B cell (primary cell): Measurements from ENCODE around the gene OR6M1. TPM values are rescaled to one million over a fixed set of nuclear protein-coding genes. Genes with fewer than 3 reads are reported as not detected.

Source experiments
- ATAC-seq: fragments of 200-7000 bp; cut with Tn5 transposase; one replicate; pipeline ENCODE4 v1.10.0; 2021; ENCODE audit warnings: low read depth, mild to moderate bottlenecking, moderate number of reproducible peaks, moderate library complexity
- CTCF ChIA-PET: fragments of 350-600 bp; sonication (Branson Sonifier 250); formaldehyde crosslinking; loops from one replicate; lab custom pipeline; 2021; ENCODE audit warnings: antibody characterized with exemption, inconsistent platforms; lab: Charles Lee
- POLR2A ChIA-PET: fragments of 350-600 bp; sonication (Branson Sonifier 250); formaldehyde crosslinking; loops from one replicate; lab custom pipeline; 2021; ENCODE audit warnings: antibody characterized with exemption; lab: Charles Lee
- DNase-seq: peaks from one replicate; pipeline ENCODE4 v3.0.0; 2013
- H2AFZ ChIP-seq: 2 replicates; pipeline ENCODE4 v1.6.1; 2012; ENCODE audit warnings: mild to moderate bottlenecking, low read depth, low read length; ENCODE audit not compliant: insufficient read depth, poor library complexity, severe bottlenecking
- H3K27ac ChIP-seq, 2 donors: 1 replicate in 1 of 2; 2 replicates in 1 of 2; pipeline ENCODE4 v1.5.1; 2012 to 2013; ENCODE audit warnings: low read length in 2 of 2, mild to moderate bottlenecking in 2 of 2, moderate library complexity in 1 of 2
- H3K27me3 ChIP-seq, 4 experiments: fragments of 200-600 bp in 1 of 4; sonication (generic) in 1 of 4; replicated peaks in 1 of 4; 1 replicate in 2 of 4; 2 replicates in 2 of 4; pipeline versions ENCODE4 v1.6.1 to v1.7.0; 2013 to 2016; ENCODE audit warnings: low read length in 3 of 4, mild to moderate bottlenecking in 2 of 4, mixed read lengths in 1 of 4, moderate library complexity in 1 of 4; ENCODE audit not compliant: insufficient read depth in 4 of 4, control insufficient read depth in 3 of 4; ENCODE audit errors: control extremely low read depth in 1 of 4
- H3K36me3 ChIP-seq, 2 experiments: replicated peaks in 1 of 2; 1 replicate in 1 of 2; 2 replicates in 1 of 2; pipeline versions ENCODE4 v1.6.1 to v1.7.1; 2013; ENCODE audit warnings: low read length in 1 of 2; ENCODE audit not compliant: insufficient read depth in 2 of 2, control insufficient read depth in 1 of 2; ENCODE audit errors: control extremely low read depth in 1 of 2, extremely low read depth in 1 of 2
- H3K4me1 ChIP-seq, 2 donors: fragments of 200-600 bp in 1 of 2; sonication (generic) in 1 of 2; 1 replicate in 1 of 2; 2 replicates in 1 of 2; pipeline versions ENCODE4 v1.5.1 to v1.6.1; 2013 to 2017; ENCODE audit warnings: low read length in 2 of 2; ENCODE audit not compliant: control insufficient read depth in 2 of 2, insufficient read depth in 2 of 2
- H3K4me2 ChIP-seq: replicated peaks from 2 replicates; pipeline ENCODE3; 2012; ENCODE audit warnings: mild to moderate bottlenecking, low read depth, low read length; ENCODE audit not compliant: poor library complexity, severe bottlenecking
- H3K4me3 ChIP-seq, 5 experiments: fragments of 200-600 bp in 1 of 5; sonication (generic) in 1 of 5; 1 replicate in 3 of 5; 2 replicates in 2 of 5; pipeline versions ENCODE4 v1.5.1 to v1.7.0; 2011 to 2016; ENCODE audit warnings: low read length in 4 of 5, mild to moderate bottlenecking in 4 of 5, low read depth in 2 of 5, control low read depth in 1 of 5, moderate library complexity in 1 of 5; ENCODE audit not compliant: insufficient read depth in 1 of 5; ENCODE audit errors: control extremely low read depth in 1 of 5, extremely low read depth in 1 of 5
- H3K79me2 ChIP-seq: fragments of 200-600 bp; sonication (generic); one replicate; pipeline ENCODE4 v1.6.0; 2016; ENCODE audit warnings: low read length; ENCODE audit not compliant: control insufficient read depth, insufficient read depth
- H3K9ac ChIP-seq: fragments of 200-600 bp; sonication (generic); 2 replicates; pipeline ENCODE4 v1.6.1; 2017; ENCODE audit warnings: mild to moderate bottlenecking, low read length, moderate library complexity
- H3K9me3 ChIP-seq, 3 donors: one replicate each; pipeline versions ENCODE4 v1.6.1 to v1.7.1; 2013; ENCODE audit warnings: low read length in 2 of 3; ENCODE audit not compliant: control insufficient read depth in 2 of 3, insufficient read depth in 1 of 3; ENCODE audit errors: control extremely low read depth in 1 of 3
- H4K20me1 ChIP-seq: 2 replicates; pipeline ENCODE4 v1.6.0; 2012; ENCODE audit warnings: mild to moderate bottlenecking, low read length; ENCODE audit not compliant: insufficient read depth, control insufficient read depth, poor library complexity, severe bottlenecking
- H3K27ac Mint-ChIP-seq: one replicate; pipeline ENCODE4 v1.8.0; 2021; ENCODE audit warnings: mixed read lengths
- H3K27me3 Mint-ChIP-seq: one replicate; pipeline ENCODE4 v1.8.0; 2021; ENCODE audit warnings: mixed read lengths
- H3K4me1 Mint-ChIP-seq: one replicate; pipeline ENCODE4 v1.8.0; 2021; ENCODE audit warnings: mixed read lengths
- H3K4me3 Mint-ChIP-seq: one replicate; pipeline ENCODE4 v1.8.0; 2021; ENCODE audit warnings: mixed read lengths
- H3K9me3 Mint-ChIP-seq: one replicate; pipeline ENCODE4 v1.8.0; 2022; ENCODE audit warnings: mixed read lengths; ENCODE audit not compliant: insufficient read depth
- CTCF ChIP-seq: fragments of 200-600 bp; IDR thresholded peaks from one replicate; pipeline ENCODE4 v1.8.0; 2022; ENCODE audit warnings: antibody characterized with exemption, mild to moderate bottlenecking
- EZH2 ChIP-seq: IDR thresholded peaks from 2 replicates; pipeline ENCODE4 v1.6.1; 2012; ENCODE audit warnings: borderline replicate concordance, low read depth, mild to moderate bottlenecking, moderate library complexity, low read length; ENCODE audit not compliant: insufficient read depth, poor library complexity, severe bottlenecking
- WGBS: methylation state at CpG from one replicate; pipeline ENCODE4 v1.1.5; 2013; ENCODE audit warnings: missing lambda C conversion rate; ENCODE audit not compliant: insufficient coverage; 5-methylcytosine and 5-hydroxymethylcytosine counted together
- intact Hi-C: fragments of 100-400 bp; cut with micrococcal nuclease; formaldehyde crosslinking; loops from one replicate; pipeline ENCODE4 v1.10.0; 2022
- polyA plus RNA-seq: library from polyadenylated mRNA; depleted of rRNA; stranded (reverse); fragments of >200 nt; gene quantifications from 2 replicates; pipeline ENCODE4 v1.2.3, GENCODE V29; 2012
- total RNA-seq, 2 donors: library from RNA; stranded (reverse); fragments of 120-200 nt in 1 of 2; gene quantifications; 1 replicate in 1 of 2; 2 replicates in 1 of 2; pipeline versions ENCODE4 v1.2.3 to v1.2.4, GENCODE V29; 2013 to 2022

OR6M1 gene
- total and polyA plus RNA-seq, 2 donors (not counting 1 experiment from before 2014, with no cell fraction given): not detected

GRCh38 chr11:123775715-123776549 lies 30.2 kb downstream of the OR6M1 start:
- CTCF ChIA-PET: no interaction called here
- WGBS: 55% methylated on average over 2 of the region's 4 CpGs
- no peak overlapping the region for H3K4me2 ChIP-seq

More at GRCh38 chr11:123775715-123776549, 30.2 kb downstream of the OR6M1 start:
- no peak overlapping the region for H3K27ac ChIP-seq
- POLR2A ChIA-PET: no interaction called here
- H2AFZ ChIP-seq: no peak overlapping the region
- H3K79me2 ChIP-seq: no peaks in the 10 kb centered on the region
- H3K4me1 Mint-ChIP-seq: no peaks in the 10 kb centered on the region
- no peak for DNase-seq
- peaks cover 0 to 3% (median 0%) of the 10 kb centered on the region in 4 experiments for H3K27me3 ChIP-seq
- H3K4me3 ChIP-seq: no peak overlapping the region
- H3K36me3 ChIP-seq: no peaks in the 10 kb centered on the region
- no peak overlapping the region for H3K27ac Mint-ChIP-seq
- H3K27me3 Mint-ChIP-seq: peaks cover 7% of the 10 kb centered on the region
- no peak overlapping the region for H3K9ac ChIP-seq
- H4K20me1 ChIP-seq: no peaks in the 10 kb centered on the region
- no peak for ATAC-seq
- intact Hi-C loops: no loop called here
- H3K9me3 Mint-ChIP-seq: peaks cover 2% of the 10 kb centered on the region
- TF ChIP-seq CTCF (no peak), EZH2 (no peak)
- no peaks in the 10 kb centered on the region for H3K9me3 ChIP-seq
- no peaks in the 10 kb centered on the region for H3K4me1 ChIP-seq
- H3K4me3 Mint-ChIP-seq: no peak overlapping the region
